Measurements from ENCODE around the gene MAP3K7. TPM values are rescaled to one million over a fixed set of nuclear protein-coding genes. Genes with fewer than 3 reads are reported as not detected.

MAP3K7 gene
- total and polyA plus RNA-seq, 2 experiments from 2014 or later = 33.2 to 47.1 TPM

GRCh38 chr6:90544741-90545140 lies 42.1 kb downstream of the MAP3K7 start:
- no peaks in the 10 kb centered on the region for H3F3A ChIP-seq (replicated peaks; ENCODE audit: low read depth)

More at GRCh38 chr6:90544741-90545140, 42.1 kb downstream of the MAP3K7 start:
- Histone ChIP-seq H4K20me1 (replicated peaks; ENCODE audit: insufficient read depth) (no peaks in the 10 kb centered on the region), H3K9me2 (ENCODE audit: insufficient read depth) (no peaks in the 10 kb centered on the region), H3K27ac (ENCODE audit: low read depth) (no peak overlapping the region), H3K4me2 (no peak overlapping the region), H2AFZ (no peak overlapping the region), H3K79me2 (replicated peaks; ENCODE audit: insufficient read depth) (no peaks in the 10 kb centered on the region), H3K36me3 (ENCODE audit: insufficient read depth) (peaks cover 21% of the 10 kb centered on the region; the same call in 1 of the 2 replicates), H3K4me3 (no peak overlapping the region), H3K4me1 (ENCODE audit: insufficient read depth) (no peaks in the 10 kb centered on the region), H3K27me3 (ENCODE audit: insufficient read depth) (no peaks in the 10 kb centered on the region)
- H3K4me3 Mint-ChIP-seq = no peak overlapping the region
- no peaks in the 10 kb centered on the region for H3K27me3 Mint-ChIP-seq (ENCODE audit: insufficient read depth, low read depth, poor library complexity)
- no peaks in the 10 kb centered on the region for H3K9me3 Mint-ChIP-seq
- H3K27ac Mint-ChIP-seq = no peak overlapping the region
- no peak for ATAC-seq
- H3K36me3 Mint-ChIP-seq (ENCODE audit: low read depth) = peaks cover 42% of the 10 kb centered on the region
- DNase-seq (ENCODE audit: low spot score) = no peak
- no peaks in the 10 kb centered on the region for H3K4me1 Mint-ChIP-seq
- TF ChIP-seq EZH2 (IDR thresholded peaks at IDR 0.05; ENCODE audit: low read depth, unreplicated experiment) (no peak), JUNB (IDR thresholded peaks at IDR 0.05; ENCODE audit: unreplicated experiment) (no peak), ZNF331 (CRISPR knock-in tag; IDR thresholded peaks at IDR 0.05; ENCODE audit: low read depth) (no peak), POLR2AphosphoS5 (IDR thresholded peaks at IDR 0.05; ENCODE audit: low read depth) (no peak), CTCF (conservative IDR thresholded peaks at IDR 0.05; ENCODE audit: low read depth in 2 of 2) (no peak), STAT1 (IDR thresholded peaks at IDR 0.05; ENCODE audit: unreplicated experiment) (no peak), EZH2phosphoT487 (IDR thresholded peaks at IDR 0.05; ENCODE audit: unreplicated experiment) (no peak), NANOG (IDR thresholded peaks at IDR 0.05; ENCODE audit: borderline replicate concordance) (no peak), ZNF114 (CRISPR knock-in tag; IDR thresholded peaks at IDR 0.05) (no peak)
- TF ChIP-seq, protein P1, sequence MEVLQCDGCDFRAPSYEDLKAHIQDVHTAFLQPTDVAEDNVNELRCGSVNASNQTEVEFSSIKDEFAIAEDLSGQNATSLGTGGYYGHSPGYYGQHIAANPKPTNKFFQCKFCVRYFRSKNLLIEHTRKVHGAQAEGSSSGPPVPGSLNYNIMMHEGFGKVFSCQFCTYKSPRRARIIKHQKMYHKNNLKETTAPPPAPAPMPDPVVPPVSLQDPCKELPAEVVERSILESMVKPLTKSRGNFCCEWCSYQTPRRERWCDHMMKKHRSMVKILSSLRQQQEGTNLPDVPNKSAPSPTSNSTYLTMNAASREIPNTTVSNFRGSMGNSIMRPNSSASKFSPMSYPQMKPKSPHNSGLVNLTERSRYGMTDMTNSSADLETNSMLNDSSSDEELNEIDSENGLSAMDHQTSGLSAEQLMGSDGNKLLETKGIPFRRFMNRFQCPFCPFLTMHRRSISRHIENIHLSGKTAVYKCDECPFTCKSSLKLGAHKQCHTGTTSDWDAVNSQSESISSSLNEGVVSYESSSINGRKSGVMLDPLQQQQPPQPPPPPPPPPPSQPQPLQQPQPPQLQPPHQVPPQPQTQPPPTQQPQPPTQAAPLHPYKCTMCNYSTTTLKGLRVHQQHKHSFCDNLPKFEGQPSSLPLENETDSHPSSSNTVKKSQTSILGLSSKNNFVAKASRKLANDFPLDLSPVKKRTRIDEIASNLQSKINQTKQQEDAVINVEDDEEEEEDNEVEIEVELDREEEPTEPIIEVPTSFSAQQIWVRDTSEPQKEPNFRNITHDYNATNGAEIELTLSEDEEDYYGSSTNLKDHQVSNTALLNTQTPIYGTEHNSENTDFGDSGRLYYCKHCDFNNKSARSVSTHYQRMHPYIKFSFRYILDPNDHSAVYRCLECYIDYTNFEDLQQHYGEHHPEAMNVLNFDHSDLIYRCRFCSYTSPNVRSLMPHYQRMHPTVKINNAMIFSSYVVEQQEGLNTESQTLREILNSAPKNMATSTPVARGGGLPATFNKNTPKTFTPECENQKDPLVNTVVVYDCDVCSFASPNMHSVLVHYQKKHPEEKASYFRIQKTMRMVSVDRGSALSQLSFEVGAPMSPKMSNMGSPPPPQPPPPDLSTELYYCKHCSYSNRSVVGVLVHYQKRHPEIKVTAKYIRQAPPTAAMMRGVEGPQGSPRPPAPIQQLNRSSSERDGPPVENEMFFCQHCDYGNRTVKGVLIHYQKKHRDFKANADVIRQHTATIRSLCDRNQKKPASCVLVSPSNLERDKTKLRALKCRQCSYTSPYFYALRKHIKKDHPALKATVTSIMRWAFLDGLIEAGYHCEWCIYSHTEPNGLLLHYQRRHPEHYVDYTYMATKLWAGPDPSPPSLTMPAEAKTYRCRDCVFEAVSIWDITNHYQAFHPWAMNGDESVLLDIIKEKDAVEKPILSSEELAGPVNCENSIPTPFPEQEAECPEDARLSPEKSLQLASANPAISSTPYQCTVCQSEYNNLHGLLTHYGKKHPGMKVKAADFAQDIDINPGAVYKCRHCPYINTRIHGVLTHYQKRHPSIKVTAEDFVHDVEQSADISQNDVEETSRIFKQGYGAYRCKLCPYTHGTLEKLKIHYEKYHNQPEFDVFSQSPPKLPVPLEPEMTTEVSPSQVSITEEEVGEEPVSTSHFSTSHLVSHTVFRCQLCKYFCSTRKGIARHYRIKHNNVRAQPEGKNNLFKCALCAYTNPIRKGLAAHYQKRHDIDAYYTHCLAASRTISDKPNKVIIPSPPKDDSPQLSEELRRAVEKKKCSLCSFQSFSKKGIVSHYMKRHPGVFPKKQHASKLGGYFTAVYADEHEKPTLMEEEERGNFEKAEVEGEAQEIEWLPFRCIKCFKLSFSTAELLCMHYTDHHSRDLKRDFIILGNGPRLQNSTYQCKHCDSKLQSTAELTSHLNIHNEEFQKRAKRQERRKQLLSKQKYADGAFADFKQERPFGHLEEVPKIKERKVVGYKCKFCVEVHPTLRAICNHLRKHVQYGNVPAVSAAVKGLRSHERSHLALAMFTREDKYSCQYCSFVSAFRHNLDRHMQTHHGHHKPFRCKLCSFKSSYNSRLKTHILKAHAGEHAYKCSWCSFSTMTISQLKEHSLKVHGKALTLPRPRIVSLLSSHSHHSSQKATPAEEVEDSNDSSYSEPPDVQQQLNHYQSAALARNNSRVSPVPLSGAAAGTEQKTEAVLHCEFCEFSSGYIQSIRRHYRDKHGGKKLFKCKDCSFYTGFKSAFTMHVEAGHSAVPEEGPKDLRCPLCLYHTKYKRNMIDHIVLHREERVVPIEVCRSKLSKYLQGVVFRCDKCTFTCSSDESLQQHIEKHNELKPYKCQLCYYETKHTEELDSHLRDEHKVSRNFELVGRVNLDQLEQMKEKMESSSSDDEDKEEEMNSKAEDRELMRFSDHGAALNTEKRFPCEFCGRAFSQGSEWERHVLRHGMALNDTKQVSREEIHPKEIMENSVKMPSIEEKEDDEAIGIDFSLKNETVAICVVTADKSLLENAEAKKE (CRISPR knock-in tag; IDR thresholded peaks at IDR 0.05) = no peak
- TF ChIP-seq, protein P2, sequence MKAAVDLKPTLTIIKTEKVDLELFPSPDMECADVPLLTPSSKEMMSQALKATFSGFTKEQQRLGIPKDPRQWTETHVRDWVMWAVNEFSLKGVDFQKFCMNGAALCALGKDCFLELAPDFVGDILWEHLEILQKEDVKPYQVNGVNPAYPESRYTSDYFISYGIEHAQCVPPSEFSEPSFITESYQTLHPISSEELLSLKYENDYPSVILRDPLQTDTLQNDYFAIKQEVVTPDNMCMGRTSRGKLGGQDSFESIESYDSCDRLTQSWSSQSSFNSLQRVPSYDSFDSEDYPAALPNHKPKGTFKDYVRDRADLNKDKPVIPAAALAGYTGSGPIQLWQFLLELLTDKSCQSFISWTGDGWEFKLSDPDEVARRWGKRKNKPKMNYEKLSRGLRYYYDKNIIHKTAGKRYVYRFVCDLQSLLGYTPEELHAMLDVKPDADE (IDR thresholded peaks at IDR 0.05) = no peak
- TF ChIP-seq, protein P3, sequence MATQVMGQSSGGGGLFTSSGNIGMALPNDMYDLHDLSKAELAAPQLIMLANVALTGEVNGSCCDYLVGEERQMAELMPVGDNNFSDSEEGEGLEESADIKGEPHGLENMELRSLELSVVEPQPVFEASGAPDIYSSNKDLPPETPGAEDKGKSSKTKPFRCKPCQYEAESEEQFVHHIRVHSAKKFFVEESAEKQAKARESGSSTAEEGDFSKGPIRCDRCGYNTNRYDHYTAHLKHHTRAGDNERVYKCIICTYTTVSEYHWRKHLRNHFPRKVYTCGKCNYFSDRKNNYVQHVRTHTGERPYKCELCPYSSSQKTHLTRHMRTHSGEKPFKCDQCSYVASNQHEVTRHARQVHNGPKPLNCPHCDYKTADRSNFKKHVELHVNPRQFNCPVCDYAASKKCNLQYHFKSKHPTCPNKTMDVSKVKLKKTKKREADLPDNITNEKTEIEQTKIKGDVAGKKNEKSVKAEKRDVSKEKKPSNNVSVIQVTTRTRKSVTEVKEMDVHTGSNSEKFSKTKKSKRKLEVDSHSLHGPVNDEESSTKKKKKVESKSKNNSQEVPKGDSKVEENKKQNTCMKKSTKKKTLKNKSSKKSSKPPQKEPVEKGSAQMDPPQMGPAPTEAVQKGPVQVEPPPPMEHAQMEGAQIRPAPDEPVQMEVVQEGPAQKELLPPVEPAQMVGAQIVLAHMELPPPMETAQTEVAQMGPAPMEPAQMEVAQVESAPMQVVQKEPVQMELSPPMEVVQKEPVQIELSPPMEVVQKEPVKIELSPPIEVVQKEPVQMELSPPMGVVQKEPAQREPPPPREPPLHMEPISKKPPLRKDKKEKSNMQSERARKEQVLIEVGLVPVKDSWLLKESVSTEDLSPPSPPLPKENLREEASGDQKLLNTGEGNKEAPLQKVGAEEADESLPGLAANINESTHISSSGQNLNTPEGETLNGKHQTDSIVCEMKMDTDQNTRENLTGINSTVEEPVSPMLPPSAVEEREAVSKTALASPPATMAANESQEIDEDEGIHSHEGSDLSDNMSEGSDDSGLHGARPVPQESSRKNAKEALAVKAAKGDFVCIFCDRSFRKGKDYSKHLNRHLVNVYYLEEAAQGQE (IDR thresholded peaks at IDR 0.05; ENCODE audit: unreplicated experiment) = no peak

Data from GM23338 (cell line).